ENCODE measurements around the gene RSKR.
"Not testable (repeated sequence)": the region's sequence is repeated elsewhere in the genome, so short reads cannot be mapped to it uniquely, and the experiment has no call there.

RSKR gene

GRCh38 chr17:28613931-28614381, at the start of gene RSKR:
TSS of gene RSKR (minus strand) at chr17:28614185. CDS start at chr17:28614161, 24 bp downstream.
- DNase-seq (ENCODE audit: low read depth), result no peak

GRCh38 chr17:28663723-28664122, 49.7 kb upstream of the RSKR start:
- no peak for DNase-seq (ENCODE audit: low read depth)

- no peak for DNase-seq (ENCODE audit: low read depth)
Observed at GRCh38 chr17:28662527-28662829, 48.5 kb upstream of the RSKR start.

- peak; percentile 92 for DNase-seq (ENCODE audit: low read depth)
Observed at GRCh38 chr17:28661635-28662526, 47.9 kb upstream of the RSKR start, which contains the start of the genes SDF2 and SUPT6H. TSS of gene SDF2 (minus strand) at chr17:28661906. CDS start at chr17:28661876, 30 bp downstream. TSS of gene SUPT6H (plus strand) at chr17:28662205. CDS start at chr17:28673402, 11,197 bp downstream.

- DNase-seq (ENCODE audit: low read depth), result not testable (repeated sequence)
Observed at GRCh38 chr17:28659497-28659881, 45.5 kb upstream of the RSKR start.

- DNase-seq (ENCODE audit: low read depth), result not testable (repeated sequence)
Observed at GRCh38 chr17:28658766-28659496, 44.9 kb upstream of the RSKR start.

- not testable (repeated sequence) for DNase-seq (ENCODE audit: low read depth)
Observed at GRCh38 chr17:28658342-28658741, 44.4 kb upstream of the RSKR start.

GRCh38 chr17:28657756-28658155, 43.8 kb upstream of the RSKR start:
- DNase-seq (ENCODE audit: low read depth), result no peak

GRCh38 chr17:28655160-28655559, 41.2 kb upstream of the RSKR start:
- no peak for DNase-seq (ENCODE audit: low read depth)

GRCh38 chr17:28648698-28649097, 34.7 kb upstream of the RSKR start:
- DNase-seq (ENCODE audit: low read depth), result no peak

GRCh38 chr17:28646039-28646754, 32.2 kb upstream of the RSKR start:
- DNase-seq (ENCODE audit: low read depth), result no peak

GRCh38 chr17:28645576-28645939, 31.6 kb upstream of the RSKR start:
- no peak for DNase-seq (ENCODE audit: low read depth)

GRCh38 chr17:28644787-28645575, 31.0 kb upstream of the RSKR start, which contains the start of gene BLTP2:
TSS of gene BLTP2 (minus strand) at chr17:28645158. CDS start at chr17:28645056, 102 bp downstream.
- peak; percentile 94 for DNase-seq (ENCODE audit: low read depth)

- DNase-seq (ENCODE audit: low read depth), result no peak
Observed at GRCh38 chr17:28643983-28644786, 30.2 kb upstream of the RSKR start.

- DNase-seq (ENCODE audit: low read depth), result no peak
Observed at GRCh38 chr17:28641579-28641978, 27.6 kb upstream of the RSKR start.

GRCh38 chr17:28635506-28635905, 21.5 kb upstream of the RSKR start:
- no peak for DNase-seq (ENCODE audit: low read depth)

- DNase-seq (ENCODE audit: low read depth), result no peak
Observed at GRCh38 chr17:28634206-28634865, 20.4 kb upstream of the RSKR start.

GRCh38 chr17:28626818-28627217, 12.8 kb upstream of the RSKR start:
- no peak for DNase-seq (ENCODE audit: low read depth)

GRCh38 chr17:28624148-28624547, 10.2 kb upstream of the RSKR start:
- no peak for DNase-seq (ENCODE audit: low read depth)

- DNase-seq (ENCODE audit: low read depth), result no peak
Observed at GRCh38 chr17:28623696-28624095, 9.7 kb upstream of the RSKR start.

All from stimulated activated CD4-positive, alpha-beta T cell treated with anti-CD3 and anti-CD28 coated beads, Interleukin-2, amount 100 ng/mL, for 4 hours (primary cell).